HUES6 (cell line): ENCODE results near the gene MEST.
"Not testable (repeated sequence)": the region's sequence is repeated elsewhere in the genome, so short reads cannot be mapped to it uniquely, and the experiment has no call there.

Experiments
- H3K27ac ChIP-seq: 2 replicates; pipeline ENCODE4 v1.7.0; 2013; ENCODE audit warnings: low read depth, mild to moderate bottlenecking, low read length, inconsistent platforms
- H3K27me3 ChIP-seq: 2 replicates; pipeline ENCODE4 v1.6.1; 2013; ENCODE audit warnings: low read length; ENCODE audit not compliant: control insufficient read depth, insufficient read depth
- H3K36me3 ChIP-seq: 2 replicates; pipeline ENCODE4 v1.6.1; 2013; ENCODE audit warnings: low read length; ENCODE audit not compliant: control insufficient read depth, insufficient read depth
- H3K4me1 ChIP-seq: 2 replicates; pipeline ENCODE4 v1.6.1; 2013; ENCODE audit warnings: low read length; ENCODE audit not compliant: control insufficient read depth, insufficient read depth
- H3K4me3 ChIP-seq: 2 replicates; pipeline ENCODE4 v1.5.1; 2013; ENCODE audit warnings: low read depth, low read length
- H3K9ac ChIP-seq: one replicate; pipeline ENCODE4 v1.6.1; 2013; ENCODE audit warnings: mild to moderate bottlenecking, low read length
- H3K9me3 ChIP-seq: 2 replicates; pipeline ENCODE4 v1.6.1; 2013; ENCODE audit warnings: low read depth, low read length; ENCODE audit not compliant: control insufficient read depth, insufficient read depth

The MEST gene

GRCh38 chr7:130529417-130529816 lies 37.5 kb downstream of the MEST start:
- no peaks in the 10 kb centered on the region for H3K4me1 ChIP-seq
- H3K9ac ChIP-seq: no peak overlapping the region
- no peak overlapping the region for H3K4me3 ChIP-seq
- peaks cover 24% of the 10 kb centered on the region for H3K36me3 ChIP-seq
- H3K9me3 ChIP-seq: no peaks in the 10 kb centered on the region
- H3K27me3 ChIP-seq: no peaks in the 10 kb centered on the region
- no peak overlapping the region for H3K27ac ChIP-seq

GRCh38 chr7:130537894-130538293 lies 46.0 kb downstream of the MEST start:
- H3K36me3 ChIP-seq: peaks cover 41% of the 10 kb centered on the region
- H3K9ac ChIP-seq, H3K4me1 ChIP-seq, H3K9me3 ChIP-seq, H3K4me3 ChIP-seq, H3K27ac ChIP-seq, H3K27me3 ChIP-seq: not testable (repeated sequence)

- H3K27ac ChIP-seq, H3K4me3 ChIP-seq, H3K27me3 ChIP-seq, H3K9me3 ChIP-seq, H3K4me1 ChIP-seq, H3K9ac ChIP-seq: not testable (repeated sequence)
- H3K36me3 ChIP-seq: peaks cover 45% of the 10 kb centered on the region
Measured at GRCh38 chr7:130541287-130541686, 49.4 kb downstream of the MEST start.

GRCh38 chr7:130542297-130542696 lies 50.4 kb downstream of the MEST start:
- not testable (repeated sequence) for H3K9ac ChIP-seq, H3K27ac ChIP-seq, H3K27me3 ChIP-seq, H3K4me3 ChIP-seq, H3K4me1 ChIP-seq, H3K9me3 ChIP-seq
- peaks cover 43% of the 10 kb centered on the region for H3K36me3 ChIP-seq

- no peaks in the 10 kb centered on the region for H3K4me1 ChIP-seq
- no peak overlapping the region for H3K4me3 ChIP-seq
- H3K27ac ChIP-seq: no peak overlapping the region
- no peaks in the 10 kb centered on the region for H3K27me3 ChIP-seq
- no peaks in the 10 kb centered on the region for H3K9me3 ChIP-seq
- no peak overlapping the region for H3K9ac ChIP-seq
- peaks cover 48% of the 10 kb centered on the region for H3K36me3 ChIP-seq
Measured at GRCh38 chr7:130543487-130544010, 51.7 kb downstream of the MEST start.

GRCh38 chr7:130544356-130544755 lies 52.5 kb downstream of the MEST start:
- H3K27me3 ChIP-seq: no peaks in the 10 kb centered on the region
- H3K27ac ChIP-seq: no peak overlapping the region
- no peak overlapping the region for H3K9ac ChIP-seq
- no peaks in the 10 kb centered on the region for H3K4me1 ChIP-seq
- no peak overlapping the region for H3K4me3 ChIP-seq
- H3K9me3 ChIP-seq: no peaks in the 10 kb centered on the region
- peaks cover 48% of the 10 kb centered on the region for H3K36me3 ChIP-seq

- H3K9ac ChIP-seq: no peak overlapping the region
- no peaks in the 10 kb centered on the region for H3K9me3 ChIP-seq
- H3K36me3 ChIP-seq: peaks cover 14% of the 10 kb centered on the region
- H3K27ac ChIP-seq: no peak overlapping the region
- no peaks in the 10 kb centered on the region for H3K4me1 ChIP-seq
- no peak overlapping the region for H3K4me3 ChIP-seq
- no peaks in the 10 kb centered on the region for H3K27me3 ChIP-seq
Measured at GRCh38 chr7:130553398-130554029, 61.6 kb downstream of the MEST start.

- no peaks in the 10 kb centered on the region for H3K4me1 ChIP-seq
- H3K27me3 ChIP-seq: no peaks in the 10 kb centered on the region
- peaks cover 9% of the 10 kb centered on the region for H3K36me3 ChIP-seq
- H3K9ac ChIP-seq: no peak overlapping the region
- H3K4me3 ChIP-seq: no peak overlapping the region
- no peak overlapping the region for H3K27ac ChIP-seq
- no peaks in the 10 kb centered on the region for H3K9me3 ChIP-seq
Measured at GRCh38 chr7:130554481-130554880, 62.6 kb downstream of the MEST start.
